ENCODE data around the gene PPP1CC. TPM values are rescaled to one million over a fixed set of nuclear protein-coding genes. Genes with fewer than 3 reads are reported as not detected.

PPP1CC gene
- total and polyA plus RNA-seq, 2 donors from 2014 or later: 57.0 to 82.3 TPM

- DNase-seq: peak in 4 of 5 donors; percentile 61 to 83 (median 67)
- Histone ChIP-seq H3K4me1 (ENCODE audit: control insufficient read depth in 2 of 3, insufficient read depth in 2 of 3, low read depth in 1 of 3, low read length in 3 of 3) (peaks cover 0 to 7% (median 6%) of the 10 kb centered on the region in 3 donors), H3K27me3 (ENCODE audit: control insufficient read depth, insufficient read depth, low read length) (no peaks in the 10 kb centered on the region), H3K27ac (ENCODE audit: low read depth in 2 of 2, low read length in 2 of 2) (no peak overlapping the region), H3K4me3 (ENCODE audit: low read length in 3 of 3) (peak overlapping the region; percentile 4 to 43 (median 37)), H3K9me3 (ENCODE audit: control insufficient read depth in 2 of 3, insufficient read depth in 1 of 3, low read length in 3 of 3) (peaks cover 0 to 3% (median 0%) of the 10 kb centered on the region in 3 donors), H3K36me3 (ENCODE audit: control insufficient read depth in 2 of 3, insufficient read depth in 3 of 3, low read length in 3 of 3) (no peaks in the 10 kb centered on the region), H3K9ac (ENCODE audit: low read length in 3 of 3) (no peak overlapping the region)
- no peak for FAIRE-seq
- TF ChIP-seq CTCF (IDR thresholded peaks at IDR 0.05; ENCODE audit: borderline replicate concordance, extremely low read depth, insufficient read depth): no peak
- intact Hi-C loops (cut with DNase I): no loop called here
These were observed 53.2 kb downstream of the PPP1CC start for GRCh38 chr12:110689281-110690126.

GRCh38 chr12:110688446-110689280, 54.0 kb downstream of the PPP1CC start, which contains the start of gene HVCN1:
Gene HVCN1, minus strand, starts transcription at chr12:110689115. Its CDS starts 5,870 bp downstream, at chr12:110683245.
- intact Hi-C loops (cut with DNase I): no loop called here
- H3K27ac ChIP-seq (ENCODE audit: low read depth in 2 of 2, low read length in 2 of 2): no peak within 1 kb of the TSS
- H3K9me3 ChIP-seq (ENCODE audit: control insufficient read depth in 2 of 3, insufficient read depth in 1 of 3, low read length in 3 of 3): peaks cover 0 to 3% (median 0%) of the 10 kb centered on the region in 3 donors
- peak within 1 kb of the TSS; percentile 16 to 75 (median 57) for H3K9ac ChIP-seq (ENCODE audit: low read length in 3 of 3)
- no peaks in the 10 kb centered on the region for H3K27me3 ChIP-seq (ENCODE audit: control insufficient read depth, insufficient read depth, low read length)
- peaks cover 0 to 7% (median 6%) of the 10 kb centered on the region in 3 donors for H3K4me1 ChIP-seq (ENCODE audit: control insufficient read depth in 2 of 3, insufficient read depth in 2 of 3, low read depth in 1 of 3, low read length in 3 of 3)
- FAIRE-seq (no peak), DNase-seq (peak in 4 of 5 donors; percentile 17 to 85 (median 72))
- no peak for TF ChIP-seq CTCF (IDR thresholded peaks at IDR 0.05; ENCODE audit: borderline replicate concordance, extremely low read depth, insufficient read depth)
- peak within 1 kb of the TSS; percentile 44 to 68 (median 68) for H3K4me3 ChIP-seq (ENCODE audit: low read length in 3 of 3)
- no peaks in the 10 kb centered on the region for H3K36me3 ChIP-seq (ENCODE audit: control insufficient read depth in 2 of 3, insufficient read depth in 3 of 3, low read length in 3 of 3)

GRCh38 chr12:110687396-110688169, 55.1 kb downstream of the PPP1CC start:
- DNase-seq (no peak), FAIRE-seq (no peak)
- Histone ChIP-seq H3K4me3 (ENCODE audit: low read length in 3 of 3) (no peak overlapping the region), H3K27ac (ENCODE audit: low read depth in 2 of 2, low read length in 2 of 2) (no peak overlapping the region), H3K27me3 (ENCODE audit: control insufficient read depth, insufficient read depth, low read length) (no peaks in the 10 kb centered on the region), H3K36me3 (ENCODE audit: control insufficient read depth in 2 of 3, insufficient read depth in 3 of 3, low read length in 3 of 3) (no peaks in the 10 kb centered on the region), H3K9ac (ENCODE audit: low read length in 3 of 3) (no peak overlapping the region), H3K9me3 (ENCODE audit: control insufficient read depth in 2 of 3, insufficient read depth in 1 of 3, low read length in 3 of 3) (peaks cover 0 to 3% (median 0%) of the 10 kb centered on the region in 3 donors), H3K4me1 (ENCODE audit: control insufficient read depth in 2 of 3, insufficient read depth in 2 of 3, low read depth in 1 of 3, low read length in 3 of 3) (peaks cover 0 to 7% (median 6%) of the 10 kb centered on the region in 3 donors)
- intact Hi-C loops (cut with DNase I): no loop called here
- TF ChIP-seq CTCF (IDR thresholded peaks at IDR 0.05; ENCODE audit: borderline replicate concordance, extremely low read depth, insufficient read depth): no peak
